AG04450 (cell line): ENCODE results near the gene CHRFAM7A. TPM values are rescaled to one million over a fixed set of nuclear protein-coding genes. Genes with fewer than 3 reads are reported as not detected.
"Not testable (repeated sequence)": the region's sequence is repeated elsewhere in the genome, so short reads cannot be mapped to it uniquely, and the experiment has no call there.

Experiments
- CTCF ChIA-PET: fragments of 300-600, 350-600 bp; formaldehyde crosslinking; extraction: SDS; loops from one replicate; lab custom pipeline; 2022; ENCODE audit warnings: antibody characterized with exemption, inconsistent platforms; lab: Charles Lee
- POLR2A ChIA-PET: fragments of 350-600 bp; formaldehyde crosslinking; extraction: SDS; loops from one replicate; lab custom pipeline; 2021; ENCODE audit warnings: antibody characterized with exemption, inconsistent platforms; lab: Yijun Ruan, JAX
- DNase-seq: peaks from one replicate; pipeline ENCODE4 v3.0.0-alpha.2; 2011; ENCODE audit warnings: low read depth, low spot score
- H3K27ac ChIP-seq: one replicate; pipeline ENCODE4 v1.5.1; 2012; ENCODE audit warnings: low read depth, low read length, control low read depth
- H3K27me3 ChIP-seq: one replicate; pipeline ENCODE4 v1.6.0; 2012; ENCODE audit warnings: low read length; ENCODE audit not compliant: control insufficient read depth, insufficient read depth
- H3K4me3 ChIP-seq: 2 replicates; pipeline ENCODE4 v1.5.1; 2011; ENCODE audit warnings: mild to moderate bottlenecking, low read depth, low read length, control low read depth
- H3K9me3 ChIP-seq: 2 replicates; pipeline ENCODE4 v1.5.1; 2012; ENCODE audit warnings: low read length; ENCODE audit not compliant: control insufficient read depth, insufficient read depth
- polyA minus RNA-seq: library from RNA; depleted of rRNA, polyadenylated mRNA; stranded (reverse); fragments of >200 nt; gene quantifications from 2 replicates; pipeline ENCODE4 v1.2.3, GENCODE V29; 2011; rRNA and poly(A)+ RNA removed
- polyA plus RNA-seq: library from polyadenylated mRNA; depleted of rRNA; stranded (reverse); fragments of >200 nt; gene quantifications from 2 replicates; pipeline ENCODE4 v1.2.3, GENCODE V29; 2011; rRNA removed

CHRFAM7A gene
- polyA plus RNA-seq (0.09 TPM in 1 of 2 replicates, not detected in the other), polyA minus RNA-seq (not detected in 2 replicates)

- H3K27ac ChIP-seq, CTCF ChIA-PET, DNase-seq, H3K4me3 ChIP-seq, H3K27me3 ChIP-seq, POLR2A ChIA-PET, H3K9me3 ChIP-seq: not testable (repeated sequence)
These were observed at the start of gene CHRFAM7A for GRCh38 chr15:30392766-30393663. Gene CHRFAM7A, minus strand, starts transcription at chr15:30393540. Its CDS starts 10,189 bp downstream, at chr15:30383351.

GRCh38 chr15:30438348-30438747, 45.0 kb upstream of the CHRFAM7A start:
- H3K9me3 ChIP-seq, POLR2A ChIA-PET, H3K27me3 ChIP-seq, H3K27ac ChIP-seq, H3K4me3 ChIP-seq, CTCF ChIA-PET, DNase-seq: not testable (repeated sequence)

- POLR2A ChIA-PET, H3K27ac ChIP-seq, CTCF ChIA-PET, H3K9me3 ChIP-seq, H3K4me3 ChIP-seq, H3K27me3 ChIP-seq, DNase-seq: not testable (repeated sequence)
These were observed 42.5 kb upstream of the CHRFAM7A start for GRCh38 chr15:30435878-30436277.

GRCh38 chr15:30420723-30421122, 27.4 kb upstream of the CHRFAM7A start:
- POLR2A ChIA-PET, H3K27ac ChIP-seq, H3K9me3 ChIP-seq, H3K4me3 ChIP-seq, DNase-seq, CTCF ChIA-PET, H3K27me3 ChIP-seq: not testable (repeated sequence)

- H3K4me3 ChIP-seq, H3K9me3 ChIP-seq, H3K27ac ChIP-seq, POLR2A ChIA-PET, CTCF ChIA-PET, H3K27me3 ChIP-seq, DNase-seq: not testable (repeated sequence)
These were observed 20.8 kb upstream of the CHRFAM7A start, which contains the start of gene GOLGA8R for GRCh38 chr15:30414160-30414559. Gene GOLGA8R, minus strand, starts transcription at chr15:30414260. Its CDS starts 98 bp downstream, at chr15:30414162.

- CTCF ChIA-PET, H3K27ac ChIP-seq, H3K27me3 ChIP-seq, DNase-seq, POLR2A ChIA-PET, H3K4me3 ChIP-seq, H3K9me3 ChIP-seq: not testable (repeated sequence)
These were observed 14.3 kb upstream of the CHRFAM7A start for GRCh38 chr15:30407636-30408035.

- POLR2A ChIA-PET, H3K27me3 ChIP-seq, DNase-seq, H3K27ac ChIP-seq, CTCF ChIA-PET, H3K4me3 ChIP-seq, H3K9me3 ChIP-seq: not testable (repeated sequence)
These were observed 5.6 kb upstream of the CHRFAM7A start for GRCh38 chr15:30398988-30399387.

- H3K27ac ChIP-seq, POLR2A ChIA-PET: not testable (repeated sequence)
These were observed 288 bp upstream of the CHRFAM7A start for GRCh38 chr15:30393664-30393991.

GRCh38 chr15:30386318-30386887, 6.9 kb downstream of the CHRFAM7A start:
- H3K4me3 ChIP-seq, DNase-seq, POLR2A ChIA-PET, CTCF ChIA-PET, H3K9me3 ChIP-seq, H3K27ac ChIP-seq, H3K27me3 ChIP-seq: not testable (repeated sequence)

More at GRCh38 chr15:30393664-30393991, 288 bp upstream of the CHRFAM7A start:
- H3K9me3 ChIP-seq, CTCF ChIA-PET, DNase-seq, H3K4me3 ChIP-seq, H3K27me3 ChIP-seq: not testable (repeated sequence)

- DNase-seq, H3K27me3 ChIP-seq, H3K9me3 ChIP-seq, CTCF ChIA-PET, H3K27ac ChIP-seq, H3K4me3 ChIP-seq, POLR2A ChIA-PET: not testable (repeated sequence)
These were observed 16.3 kb downstream of the CHRFAM7A start for GRCh38 chr15:30377082-30377413.

- CTCF ChIA-PET, H3K27ac ChIP-seq: not testable (repeated sequence)
These were observed 16.8 kb downstream of the CHRFAM7A start for GRCh38 chr15:30376375-30377081.

More at GRCh38 chr15:30376375-30377081, 16.8 kb downstream of the CHRFAM7A start:
- H3K27me3 ChIP-seq, DNase-seq, H3K4me3 ChIP-seq, H3K9me3 ChIP-seq, POLR2A ChIA-PET: not testable (repeated sequence)
